ENCODE results near the gene LSAMP.
A peak's percentile ranks its signal among the peaks of the same experiment; 100 is the strongest.

Gene LSAMP

GRCh38 chr3:115839246-115839645, 606.0 kb downstream of the LSAMP start:
- no peak for DNase-seq (ENCODE audit: low spot score)
- TF ChIP-seq, protein P1, sequence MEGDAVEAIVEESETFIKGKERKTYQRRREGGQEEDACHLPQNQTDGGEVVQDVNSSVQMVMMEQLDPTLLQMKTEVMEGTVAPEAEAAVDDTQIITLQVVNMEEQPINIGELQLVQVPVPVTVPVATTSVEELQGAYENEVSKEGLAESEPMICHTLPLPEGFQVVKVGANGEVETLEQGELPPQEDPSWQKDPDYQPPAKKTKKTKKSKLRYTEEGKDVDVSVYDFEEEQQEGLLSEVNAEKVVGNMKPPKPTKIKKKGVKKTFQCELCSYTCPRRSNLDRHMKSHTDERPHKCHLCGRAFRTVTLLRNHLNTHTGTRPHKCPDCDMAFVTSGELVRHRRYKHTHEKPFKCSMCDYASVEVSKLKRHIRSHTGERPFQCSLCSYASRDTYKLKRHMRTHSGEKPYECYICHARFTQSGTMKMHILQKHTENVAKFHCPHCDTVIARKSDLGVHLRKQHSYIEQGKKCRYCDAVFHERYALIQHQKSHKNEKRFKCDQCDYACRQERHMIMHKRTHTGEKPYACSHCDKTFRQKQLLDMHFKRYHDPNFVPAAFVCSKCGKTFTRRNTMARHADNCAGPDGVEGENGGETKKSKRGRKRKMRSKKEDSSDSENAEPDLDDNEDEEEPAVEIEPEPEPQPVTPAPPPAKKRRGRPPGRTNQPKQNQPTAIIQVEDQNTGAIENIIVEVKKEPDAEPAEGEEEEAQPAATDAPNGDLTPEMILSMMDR (conservative IDR thresholded peaks at IDR 0.05; ENCODE audit: low read depth) = no peak
- no peak overlapping the region for H3K27ac ChIP-seq
- ChIA-PET CTCF (interaction anchor here (0.9 kb wide), 1 partner anchor 10 kb away, joined by 3 read pairs; no protein-coding TSS in a partner anchor), POLR2A (ENCODE audit: low non-redundant PET) (no interaction called here)

DNA sequence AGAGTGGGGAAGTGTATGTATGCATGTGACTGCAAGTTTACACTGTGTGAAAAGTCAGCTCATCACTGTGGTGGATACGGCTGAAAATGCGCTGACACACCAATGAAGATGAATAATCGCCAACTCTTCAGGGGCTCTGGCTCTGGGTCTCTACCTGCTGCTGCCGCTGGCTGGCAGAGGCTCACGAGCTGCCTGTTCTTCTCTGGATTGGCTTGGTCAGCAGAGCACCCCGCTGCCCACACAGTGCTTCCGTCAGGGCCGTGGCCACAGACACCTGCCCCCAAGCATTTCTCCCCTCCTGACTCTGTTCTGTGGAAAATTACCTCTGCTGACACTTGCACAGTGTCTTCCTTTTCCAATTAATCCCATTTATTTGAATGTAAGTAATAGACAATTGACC, 606.5 kb downstream of the LSAMP start:
- DNase-seq (ENCODE audit: low spot score) = no peak
- no peak overlapping the region for H3K27ac ChIP-seq
- ChIA-PET POLR2A (ENCODE audit: low non-redundant PET) (no interaction called here), CTCF (interaction anchor here (0.9 kb wide), 1 partner anchor 11 kb away, joined by 3 read pairs; no protein-coding TSS in a partner anchor)
- TF ChIP-seq, protein P1 (conservative IDR thresholded peaks at IDR 0.05; ENCODE audit: low read depth) = no peak

DNA sequence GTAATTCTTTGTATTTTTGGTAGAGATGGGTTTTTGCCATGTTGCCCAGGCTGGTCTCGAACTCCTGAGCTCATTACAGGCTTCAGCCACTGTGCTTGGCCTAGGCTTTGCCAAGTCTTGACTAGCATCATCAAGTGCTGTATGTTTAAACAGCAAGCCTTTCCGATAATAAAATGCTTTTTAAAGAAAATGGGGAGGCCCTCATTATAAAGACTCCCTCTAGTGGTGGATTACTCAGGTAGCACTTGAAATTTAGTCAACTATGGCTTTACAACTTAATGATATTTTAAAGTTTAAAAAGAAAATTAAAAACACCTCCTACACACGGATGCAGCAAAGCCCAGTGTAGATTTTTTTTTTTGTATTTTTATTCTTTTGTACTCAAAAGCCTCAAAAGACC, 608.3 kb downstream of the LSAMP start:
- ChIA-PET POLR2A (ENCODE audit: low non-redundant PET) (no interaction called here), CTCF (interaction anchor here (0.7 to 1.0 kb wide), 4 partner anchors 9 to 1136 kb away, joined by 3 to 4 read pairs (median 3); no protein-coding TSS in a partner anchor)
- H3K27ac ChIP-seq = no peak overlapping the region
- TF ChIP-seq, protein P1 (conservative IDR thresholded peaks at IDR 0.05; ENCODE audit: low read depth) = peak; percentile 61
- DNase-seq (ENCODE audit: low spot score) = peak; percentile 36

DNA sequence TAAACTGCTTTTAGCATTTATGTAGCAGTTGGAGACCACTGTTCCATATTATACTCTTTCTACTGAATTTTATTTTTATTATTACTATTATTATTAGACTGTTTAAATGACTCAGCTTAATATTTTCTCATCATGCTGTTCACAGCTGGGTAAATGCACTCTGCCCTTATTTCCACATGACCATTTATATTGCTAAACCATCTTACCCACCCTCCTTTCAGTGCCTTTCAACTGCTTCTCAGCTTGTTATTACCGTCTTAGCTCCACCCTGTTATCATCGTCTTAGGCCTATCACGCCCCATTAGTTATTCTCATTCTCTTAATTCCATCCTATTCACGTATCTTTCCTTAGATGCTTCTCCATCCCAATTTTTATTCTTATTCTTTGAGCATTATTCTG, 609.3 kb downstream of the LSAMP start:
- TF ChIP-seq, protein P1 (conservative IDR thresholded peaks at IDR 0.05; ENCODE audit: low read depth) = no peak
- ChIA-PET POLR2A (ENCODE audit: low non-redundant PET) (no interaction called here), CTCF (interaction anchor here (0.5 to 1.2 kb wide), 5 partner anchors 13 to 1452 kb away, joined by 3 to 5 read pairs (median 3); no protein-coding TSS in a partner anchor)
- no peak overlapping the region for H3K27ac ChIP-seq
- DNase-seq (ENCODE audit: low spot score) = no peak

GRCh38 chr3:115834068-115834467, 611.2 kb downstream of the LSAMP start:
- POLR2A ChIA-PET (ENCODE audit: low non-redundant PET) = no interaction called here
- TF ChIP-seq, protein P1 (conservative IDR thresholded peaks at IDR 0.05; ENCODE audit: low read depth) = no peak
- no peak overlapping the region for H3K27ac ChIP-seq
- CTCF ChIA-PET = no interaction called here
- DNase-seq (ENCODE audit: low spot score) = peak; percentile 26

DNA sequence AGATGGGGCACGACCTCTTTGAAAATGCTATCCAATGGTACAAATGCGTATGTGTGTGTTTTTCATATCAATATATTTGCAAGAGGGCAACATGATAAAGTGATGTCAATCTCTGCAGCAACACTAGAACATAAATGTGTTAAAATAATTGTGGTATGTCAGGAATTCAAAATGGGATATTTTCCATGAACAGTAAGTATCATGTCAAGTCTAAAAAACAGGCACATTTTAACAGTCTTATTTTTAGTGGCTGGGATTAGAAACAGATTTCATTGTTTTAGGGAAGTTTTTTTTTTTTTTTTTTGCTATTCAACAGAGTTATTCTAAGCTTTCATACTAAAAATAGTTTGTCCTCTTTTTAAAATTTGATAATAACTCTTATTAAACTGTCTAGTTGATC, 612.2 kb downstream of the LSAMP start:
- no peak for DNase-seq (ENCODE audit: low spot score)
- TF ChIP-seq, protein P1 (conservative IDR thresholded peaks at IDR 0.05; ENCODE audit: low read depth) = no peak
- ChIA-PET POLR2A (ENCODE audit: low non-redundant PET) (no interaction called here), CTCF (interaction anchor here (0.7 kb wide), 1 partner anchor 27 kb away, joined by 5 read pairs; no protein-coding TSS in a partner anchor)
- no peak overlapping the region for H3K27ac ChIP-seq
